Bronchial epithelial cell (primary cell): ENCODE results near the gene MAGI2. TPM values are rescaled to one million over a fixed set of nuclear protein-coding genes. Genes with fewer than 3 reads are reported as not detected.

Source experiments
- DNase-seq: peaks from one replicate; pipeline ENCODE4 v3.0.0-alpha.2; 2010; ENCODE audit warnings: low read depth
- FAIRE-seq: peaks from 2 replicates; lab custom pipeline; 2011; peaks lifted over from hg19 to GRCh38; lab: Jason Lieb, UNC
- H3K27me3 ChIP-seq: 2 replicates; pipeline ENCODE4 v1.5.1; 2011; ENCODE audit warnings: low read length; ENCODE audit not compliant: control insufficient read depth, insufficient read depth
- H3K36me3 ChIP-seq: 2 replicates; pipeline ENCODE4 v1.5.1; 2011; ENCODE audit warnings: low read length; ENCODE audit not compliant: control insufficient read depth, insufficient read depth
- H3K4me3 ChIP-seq: 2 replicates; pipeline ENCODE4 v1.5.1; 2011; ENCODE audit warnings: mild to moderate bottlenecking, low read depth, low read length, control low read depth
- CTCF ChIP-seq: IDR thresholded peaks from 2 replicates; pipeline ENCODE4 v1.5.1; 2011; ENCODE audit warnings: mild to moderate bottlenecking, moderate library complexity, low read length, control low read depth, inconsistent platforms; ENCODE audit not compliant: insufficient read depth, severe bottlenecking
- total RNA-seq: library from RNA; depleted of rRNA; stranded (reverse); fragments of >200 nt; gene quantifications from 2 replicates; pipeline ENCODE4 v1.2.1, GENCODE V29; 2014

The MAGI2 gene
- total RNA-seq, 1 donor from 2014 or later: 2.6 TPM

DNA sequence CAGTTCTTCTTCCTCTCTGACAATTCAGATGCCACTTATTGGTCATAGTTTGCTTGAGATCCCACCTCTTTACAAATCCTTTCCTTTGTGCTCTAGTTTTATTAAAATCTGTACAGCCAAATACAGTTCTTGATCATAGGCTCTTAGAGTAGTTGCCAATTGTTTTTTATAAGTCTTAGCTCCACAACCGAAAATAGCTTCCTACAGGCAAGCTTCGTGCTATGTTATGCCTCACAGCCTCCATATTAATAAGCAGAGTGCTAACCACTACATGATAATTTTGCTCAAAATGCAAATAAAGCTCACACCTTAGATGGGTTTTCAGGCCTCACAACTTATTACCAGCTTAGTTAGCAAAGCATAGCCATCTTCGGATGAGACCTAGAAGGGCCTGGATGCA, 688.9 kb downstream of the MAGI2 start:
- FAIRE-seq: no peak

GRCh38 chr7:78762625-78763024, 690.8 kb downstream of the MAGI2 start:
- no peaks in the 10 kb centered on the region for H3K27me3 ChIP-seq
- DNase-seq: no peak
- no peak for FAIRE-seq
- no peaks in the 10 kb centered on the region for H3K36me3 ChIP-seq
- H3K4me3 ChIP-seq: no peak overlapping the region
- TF ChIP-seq CTCF: no peak

More for the DNA sequence above, 688.9 kb downstream of the MAGI2 start:
- Histone ChIP-seq H3K27me3 (peaks cover 2% of the 10 kb centered on the region), H3K4me3 (no peak overlapping the region), H3K36me3 (no peaks in the 10 kb centered on the region)
- no peak for DNase-seq
- TF ChIP-seq CTCF: no peak

GRCh38 chr7:78760620-78761355, 692.7 kb downstream of the MAGI2 start:
- Histone ChIP-seq H3K36me3 (no peaks in the 10 kb centered on the region), H3K4me3 (no peak overlapping the region), H3K27me3 (no peaks in the 10 kb centered on the region)
- no peak for FAIRE-seq
- no peak for DNase-seq
- no peak for TF ChIP-seq CTCF

GRCh38 chr7:78752554-78752953, 700.9 kb downstream of the MAGI2 start:
- H3K36me3 ChIP-seq: no peaks in the 10 kb centered on the region
- H3K27me3 ChIP-seq: no peaks in the 10 kb centered on the region
- DNase-seq: no peak
- FAIRE-seq: no peak
- TF ChIP-seq CTCF: no peak
- H3K4me3 ChIP-seq: no peak overlapping the region

GRCh38 chr7:78751253-78751652, 702.2 kb downstream of the MAGI2 start:
- Histone ChIP-seq H3K27me3 (no peaks in the 10 kb centered on the region), H3K36me3 (no peaks in the 10 kb centered on the region), H3K4me3 (no peak overlapping the region)
- no peak for TF ChIP-seq CTCF
- DNase-seq (no peak), FAIRE-seq (no peak)
